ENCODE measurements around the gene KIF2A. TPM values are rescaled to one million over a fixed set of nuclear protein-coding genes. Genes with fewer than 3 reads are reported as not detected.

KIF2A gene
- total and polyA plus RNA-seq, 2 of the 8 experiments (the other 6 are each of a cell fraction or from before 2014, with no cell fraction given) = 18.4 to 97.1 TPM

- no peak for TF ChIP-seq YY1 (IDR thresholded peaks at IDR 0.05; ENCODE audit: low read depth, low read length)
- TF ChIP-seq SP1 (IDR thresholded peaks at IDR 0.05; ENCODE audit: low read depth, low read length) = no peak
- TF ChIP-seq CTCF (IDR thresholded peaks at IDR 0.05; ENCODE audit: control extremely low read depth in 1 of 3, insufficient read depth in 1 of 3, low read depth in 1 of 3, low read length in 3 of 3) = no peak
- no peak for TF ChIP-seq GTF2F1 (IDR thresholded peaks at IDR 0.05; ENCODE audit: borderline replicate concordance, low read depth, low read length)
- TF ChIP-seq EGR1 (IDR thresholded peaks at IDR 0.05; ENCODE audit: borderline replicate concordance, low read depth, low read length) = no peak
- no peak for TF ChIP-seq ATF3 (IDR thresholded peaks at IDR 0.05; ENCODE audit: insufficient read depth, low read depth, low read length)
- TF ChIP-seq POLR2AphosphoS5 (IDR thresholded peaks at IDR 0.05; ENCODE audit: low read depth, low read length) = no peak
- TF ChIP-seq MAFK (IDR thresholded peaks at IDR 0.05; ENCODE audit: low read depth, low read length) = no peak
Measured at GRCh38 chr5:62275581-62275980, 30.4 kb upstream of the KIF2A start (continued).

Data from H1 (cell line).